Smooth muscle cell (in vitro differentiated cells): ENCODE measurements around the gene DOCK1. TPM values are rescaled to one million over a fixed set of nuclear protein-coding genes. Genes with fewer than 3 reads are reported as not detected.
A peak's percentile ranks its signal among the peaks of the same experiment; 100 is the strongest.

Experiments
- DNase-seq: peaks from one replicate; lab custom pipeline; 2025; ENCODE audit not compliant: unreplicated experiment; lab: John Stamatoyannopoulos, UW
- H2AFZ ChIP-seq: fragments of 200-600 bp; sonication (generic); 2 replicates; pipeline ENCODE4 v1.6.0; 2016; ENCODE audit warnings: antibody characterized with exemption, low read depth, mild to moderate bottlenecking
- H3F3A ChIP-seq: fragments of 200-600 bp; sonication (generic); 2 replicates; pipeline ENCODE4 v1.6.0; 2017; ENCODE audit warnings: antibody characterized with exemption, low read depth
- H3K27ac ChIP-seq: fragments of 200-600 bp; sonication (generic); 2 replicates; pipeline ENCODE4 v1.5.1; 2016; ENCODE audit warnings: low read depth, mild to moderate bottlenecking
- H3K27me3 ChIP-seq: fragments of 200-600 bp; sonication (generic); 2 replicates; pipeline ENCODE4 v1.6.1; 2016; ENCODE audit warnings: low read depth, mild to moderate bottlenecking
- H3K36me3 ChIP-seq: fragments of 200-600 bp; sonication (generic); 2 replicates; pipeline ENCODE4 v1.5.1; 2016; ENCODE audit warnings: low read depth
- H3K4me1 ChIP-seq: fragments of 200-600 bp; sonication (generic); 2 replicates; pipeline ENCODE4 v1.5.1; 2016; ENCODE audit warnings: low read depth
- H3K4me2 ChIP-seq: fragments of 200-600 bp; sonication (generic); 2 replicates; pipeline ENCODE4 v1.6.0; 2016; ENCODE audit warnings: mild to moderate bottlenecking
- H3K4me3 ChIP-seq: fragments of 200-600 bp; sonication (generic); 2 replicates; pipeline ENCODE4 v1.5.1; 2016; ENCODE audit warnings: mild to moderate bottlenecking
- H3K79me2 ChIP-seq: fragments of 200-600 bp; sonication (generic); 2 replicates; pipeline ENCODE4 v1.6.0; 2016; ENCODE audit warnings: low read depth, mild to moderate bottlenecking
- H3K9ac ChIP-seq: fragments of 200-600 bp; sonication (generic); 2 replicates; pipeline ENCODE4 v1.6.0; 2016; ENCODE audit warnings: low read depth
- H3K9me3 ChIP-seq: fragments of 200-600 bp; sonication (generic); replicated peaks from 2 replicates; pipeline ENCODE4 v1.5.1; 2016; ENCODE audit warnings: low read depth
- H4K20me1 ChIP-seq: fragments of 200-600 bp; sonication (generic); 2 replicates; pipeline ENCODE4 v1.6.0; 2016; ENCODE audit warnings: low read depth
- WGBS: methylation state at CpG from one replicate; pipeline ENCODE4 v1.1.7; 2016; ENCODE audit warnings: low lambda C conversion rate; 5-methylcytosine and 5-hydroxymethylcytosine counted together
- polyA plus RNA-seq: library from polyadenylated mRNA; unstranded; fragments of >200 nt; fragmentation: Nextera tagmentation; extraction: Ambion mirVana; gene quantifications from 2 replicates; pipeline ENCODE4 v1.2.1, GENCODE V29; 2016
- total RNA-seq: library from RNA; depleted of rRNA; stranded (reverse); fragments of >200 nt; gene quantifications from 2 replicates; pipeline ENCODE4 v1.2.3, GENCODE V29; 2014
- TF ChIP-seq, protein P1 (sequence below): fragments of 200-600 bp; sonication (generic); IDR thresholded peaks from 2 replicates; pipeline ENCODE4 v1.5.1; 2017; ENCODE audit warnings: borderline replicate concordance, mild to moderate bottlenecking, antibody characterized with exemption; ENCODE audit not compliant: insufficient read depth, poor library complexity, severe bottlenecking

DOCK1 gene
- total and polyA plus RNA-seq, 2 experiments from 2014 or later: 18.4 to 37.1 TPM

DNA sequence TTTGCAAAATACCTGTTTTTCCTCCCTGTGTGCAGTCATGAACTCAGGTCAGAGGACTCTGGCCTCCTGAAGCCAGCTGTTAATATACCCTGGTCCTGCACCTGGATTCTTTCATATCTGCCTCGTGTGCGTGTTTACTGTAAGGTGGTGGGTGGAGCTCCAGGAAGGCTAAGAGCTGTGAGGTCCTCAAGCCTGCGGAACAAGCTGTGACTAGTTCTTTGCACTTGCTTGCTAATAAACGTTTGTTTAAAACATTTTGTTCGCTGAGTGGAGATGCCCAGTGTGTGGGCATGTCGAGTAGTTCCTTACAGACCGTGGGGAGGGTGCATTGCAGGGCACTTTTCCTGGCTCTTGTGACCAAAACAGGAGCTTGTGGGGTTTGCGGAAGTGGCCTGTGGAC, 139.0 kb downstream of the DOCK1 start:
- H3F3A ChIP-seq: peaks cover 3% of the 10 kb centered on the region
- H3K9me3 ChIP-seq: no peaks in the 10 kb centered on the region
- no peaks in the 10 kb centered on the region for H3K4me1 ChIP-seq
- H3K79me2 ChIP-seq: peaks cover 7% of the 10 kb centered on the region
- H2AFZ ChIP-seq: no peak overlapping the region
- TF ChIP-seq, protein P1, sequence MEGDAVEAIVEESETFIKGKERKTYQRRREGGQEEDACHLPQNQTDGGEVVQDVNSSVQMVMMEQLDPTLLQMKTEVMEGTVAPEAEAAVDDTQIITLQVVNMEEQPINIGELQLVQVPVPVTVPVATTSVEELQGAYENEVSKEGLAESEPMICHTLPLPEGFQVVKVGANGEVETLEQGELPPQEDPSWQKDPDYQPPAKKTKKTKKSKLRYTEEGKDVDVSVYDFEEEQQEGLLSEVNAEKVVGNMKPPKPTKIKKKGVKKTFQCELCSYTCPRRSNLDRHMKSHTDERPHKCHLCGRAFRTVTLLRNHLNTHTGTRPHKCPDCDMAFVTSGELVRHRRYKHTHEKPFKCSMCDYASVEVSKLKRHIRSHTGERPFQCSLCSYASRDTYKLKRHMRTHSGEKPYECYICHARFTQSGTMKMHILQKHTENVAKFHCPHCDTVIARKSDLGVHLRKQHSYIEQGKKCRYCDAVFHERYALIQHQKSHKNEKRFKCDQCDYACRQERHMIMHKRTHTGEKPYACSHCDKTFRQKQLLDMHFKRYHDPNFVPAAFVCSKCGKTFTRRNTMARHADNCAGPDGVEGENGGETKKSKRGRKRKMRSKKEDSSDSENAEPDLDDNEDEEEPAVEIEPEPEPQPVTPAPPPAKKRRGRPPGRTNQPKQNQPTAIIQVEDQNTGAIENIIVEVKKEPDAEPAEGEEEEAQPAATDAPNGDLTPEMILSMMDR: no peak
- no peaks in the 10 kb centered on the region for H3K27me3 ChIP-seq
- H3K36me3 ChIP-seq: peaks cover 5% of the 10 kb centered on the region
- no peak for DNase-seq
- H4K20me1 ChIP-seq: peaks cover 41% of the 10 kb centered on the region
- 79% methylated on average over 8 of the region's 8 CpGs for WGBS
- no peak overlapping the region for H3K9ac ChIP-seq
- no peak overlapping the region for H3K27ac ChIP-seq
- H3K4me3 ChIP-seq: no peak overlapping the region
- no peak overlapping the region for H3K4me2 ChIP-seq

DNA sequence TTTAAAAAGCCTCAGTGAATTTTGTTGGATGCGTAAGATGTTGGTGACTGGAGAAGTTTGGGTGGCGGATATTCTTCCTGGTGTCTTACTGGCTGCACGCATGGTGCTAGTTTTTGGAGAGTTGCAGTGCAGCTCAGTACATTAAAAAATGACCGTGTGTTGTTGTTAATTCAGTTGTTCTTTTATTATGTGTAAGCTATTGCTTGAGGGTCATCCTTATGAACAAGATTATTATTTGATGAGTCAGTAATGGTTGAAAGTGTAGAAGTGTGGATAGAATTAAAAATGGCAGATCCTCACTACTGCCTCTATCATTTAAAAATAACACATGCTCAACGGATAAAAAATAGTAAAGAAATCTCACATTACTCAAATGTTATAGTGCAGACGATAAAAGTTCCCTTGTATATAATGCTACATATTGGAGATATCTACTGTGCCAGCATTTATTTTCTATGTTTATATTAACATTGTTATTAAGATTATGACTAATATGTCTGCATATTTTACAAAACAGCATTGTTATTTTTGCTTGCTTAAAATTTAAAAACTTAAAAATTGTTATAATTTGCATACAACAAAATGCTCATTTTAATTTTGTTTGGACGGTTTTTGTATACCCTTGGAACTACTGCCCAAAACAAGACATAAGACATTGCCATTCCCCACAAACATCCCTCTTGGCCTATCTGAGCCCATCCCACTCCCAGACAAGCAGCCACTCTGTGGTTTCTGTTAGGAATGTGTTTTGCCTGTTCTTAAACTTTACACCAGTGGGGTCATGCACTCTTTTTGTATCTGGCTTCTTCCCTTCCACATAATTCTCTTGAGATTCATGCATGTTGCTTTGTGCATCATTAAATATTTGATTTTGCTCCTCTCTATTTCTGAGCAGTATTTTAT, 142.0 kb downstream of the DOCK1 start:
- peak overlapping the region; percentile 72 for H3K4me2 ChIP-seq
- H3F3A ChIP-seq: peaks cover 3% of the 10 kb centered on the region
- peaks cover 34% of the 10 kb centered on the region for H4K20me1 ChIP-seq
- H3K27ac ChIP-seq: peak overlapping the region; percentile 69
- peaks cover 5% of the 10 kb centered on the region for H3K36me3 ChIP-seq
- DNase-seq: no peak
- H3K9me3 ChIP-seq: no peaks in the 10 kb centered on the region
- H2AFZ ChIP-seq: no peak overlapping the region
- H3K4me3 ChIP-seq: no peak overlapping the region
- no peak overlapping the region for H3K9ac ChIP-seq
- WGBS: 73% methylated on average over 7 of the region's 7 CpGs
- TF ChIP-seq, protein P1: no peak
- no peaks in the 10 kb centered on the region for H3K27me3 ChIP-seq
- H3K79me2 ChIP-seq: peaks cover 7% of the 10 kb centered on the region
- no peaks in the 10 kb centered on the region for H3K4me1 ChIP-seq

DNA sequence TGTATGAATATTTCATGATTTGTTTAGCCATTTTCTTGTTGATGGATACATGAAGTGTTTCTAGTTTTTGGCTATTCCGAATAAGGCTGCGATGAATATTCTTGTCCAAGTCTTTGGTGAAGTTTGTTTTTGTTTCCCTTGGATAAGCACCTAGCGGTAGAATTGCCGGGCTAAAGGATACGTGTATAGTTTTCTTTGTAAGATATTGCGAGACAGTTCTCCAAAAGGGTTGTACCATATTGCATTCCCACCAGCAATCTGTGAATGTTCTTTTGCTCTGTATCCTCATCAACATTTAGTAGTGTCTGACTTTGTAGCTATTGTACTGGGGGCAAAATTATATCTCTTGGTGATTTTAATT, 142.6 kb downstream of the DOCK1 start:
- H3F3A ChIP-seq: peaks cover 3% of the 10 kb centered on the region
- H3K4me3 ChIP-seq: no peak overlapping the region
- H3K27ac ChIP-seq: peak overlapping the region; percentile 69
- no peaks in the 10 kb centered on the region for H3K4me1 ChIP-seq
- 95% methylated on average over 6 of the region's 6 CpGs for WGBS
- peaks cover 7% of the 10 kb centered on the region for H3K79me2 ChIP-seq
- peaks cover 34% of the 10 kb centered on the region for H4K20me1 ChIP-seq
- no peak overlapping the region for H3K9ac ChIP-seq
- DNase-seq: no peak
- no peak overlapping the region for H2AFZ ChIP-seq
- H3K27me3 ChIP-seq: no peaks in the 10 kb centered on the region
- no peaks in the 10 kb centered on the region for H3K9me3 ChIP-seq
- peaks cover under 1% of the 10 kb centered on the region for H3K36me3 ChIP-seq
- TF ChIP-seq, protein P1: no peak
- peak overlapping the region; percentile 72 for H3K4me2 ChIP-seq
